ENCODE data around the gene GPC3.
"Not testable (repeated sequence)": the region's sequence is repeated elsewhere in the genome, so short reads cannot be mapped to it uniquely, and the experiment has no call there.

- TF ChIP-seq CTCF, POLR2AphosphoS5 (IDR thresholded peaks at IDR 0.05): not testable (repeated sequence)
Observed at GRCh38 chrX:133526773-133527172, 458.6 kb downstream of the GPC3 start.
